SK-N-SH (cell line): ENCODE results near the gene TFE3. TPM values are rescaled to one million over a fixed set of nuclear protein-coding genes. Genes with fewer than 3 reads are reported as not detected.
A peak's percentile ranks its signal among the peaks of the same experiment; 100 is the strongest.

Experiments used
- CTCF ChIA-PET: fragments of 300-600, 350-600 bp; formaldehyde crosslinking; extraction: SDS; loops from one replicate; lab custom pipeline; 2021; lab: Yijun Ruan, JAX
- POLR2A ChIA-PET: fragments of 350-600 bp; sonication (Branson Sonifier 250); formaldehyde crosslinking; extraction: SDS; loops from one replicate; lab custom pipeline; 2020; ENCODE audit warnings: antibody characterized with exemption, inconsistent platforms; lab: Yijun Ruan, JAX
- DNase-seq: peaks from one replicate; pipeline ENCODE4 v3.0.0; 2012
- H2AFZ ChIP-seq: fragments of 200-600 bp; sonication (generic); 2 replicates; pipeline ENCODE4 v1.8.1; 2016; ENCODE audit warnings: antibody characterized with exemption, mild to moderate bottlenecking, low read depth
- H3F3A ChIP-seq: fragments of 200-600 bp; sonication (generic); replicated peaks from 2 replicates; pipeline ENCODE3; 2016; ENCODE audit warnings: antibody characterized with exemption, mild to moderate bottlenecking; ENCODE audit not compliant: insufficient read depth
- H3K27ac ChIP-seq, 2 experiments: fragments of 200-500 bp in 1 of 2; fragments of 200-600 bp in 1 of 2; sonication (Bioruptor generic) in 1 of 2; sonication (generic), shearing (Covaris generic) in 1 of 2; 2 replicates each; pipeline versions ENCODE4 v1.5.1 to v1.6.1; 2014 to 2016; ENCODE audit warnings: low read depth in 2 of 2, inconsistent platforms in 1 of 2, low read length in 1 of 2, mild to moderate bottlenecking in 1 of 2, mixed read lengths in 1 of 2
- H3K27me3 ChIP-seq: fragments of 200-600 bp; sonication (generic), shearing (Covaris generic); 2 replicates; pipeline ENCODE4 v1.6.1; 2016; ENCODE audit warnings: mixed run types; ENCODE audit not compliant: insufficient read depth
- H3K36me3 ChIP-seq, 2 experiments: fragments of 200-500 bp in 1 of 2; fragments of 200-600 bp in 1 of 2; sonication (Bioruptor generic) in 1 of 2; sonication (generic) in 1 of 2; replicated peaks in 1 of 2; 2 replicates each; pipeline versions ENCODE3 to v1.5.1; 2014 to 2016; ENCODE audit warnings: low read length in 1 of 2, mild to moderate bottlenecking in 1 of 2; ENCODE audit not compliant: insufficient read depth in 2 of 2, control insufficient read depth in 1 of 2
- H3K4me1 ChIP-seq, 2 experiments: fragments of 200-500 bp in 1 of 2; fragments of 200-600 bp in 1 of 2; sonication (Bioruptor generic) in 1 of 2; sonication (generic), shearing (Covaris generic) in 1 of 2; 2 replicates each; pipeline versions ENCODE4 v1.5.1 to v1.6.1; 2014 to 2016; ENCODE audit warnings: low read depth in 1 of 2, low read length in 1 of 2, mixed run types in 1 of 2; ENCODE audit not compliant: insufficient read depth in 2 of 2, control insufficient read depth in 1 of 2
- H3K4me2 ChIP-seq: fragments of 200-600 bp; sonication (generic), shearing (Covaris generic); 2 replicates; pipeline ENCODE4 v1.6.1; 2017; ENCODE audit warnings: mixed run types
- H3K4me3 ChIP-seq, 2 experiments: fragments of 200-500 bp in 1 of 2; fragments of 200-600 bp in 1 of 2; sonication (Bioruptor generic) in 1 of 2; sonication (generic), shearing (Covaris generic) in 1 of 2; 2 replicates each; pipeline versions ENCODE4 v1.5.1 to v1.8.1; 2014 to 2016; ENCODE audit warnings: low read depth in 2 of 2, inconsistent platforms in 1 of 2, low read length in 1 of 2, mild to moderate bottlenecking in 1 of 2, mixed read lengths in 1 of 2, moderate library complexity in 1 of 2
- H3K79me2 ChIP-seq: fragments of 200-600 bp; sonication (generic); 2 replicates; pipeline ENCODE4 v1.8.1; 2017; ENCODE audit warnings: mild to moderate bottlenecking; ENCODE audit not compliant: insufficient read depth
- H3K9ac ChIP-seq: fragments of 200-600 bp; sonication (generic); 2 replicates; pipeline ENCODE4 v1.6.1; 2017; ENCODE audit warnings: mixed run types
- H3K9me2 ChIP-seq: fragments of 200-600 bp; sonication (generic); 2 replicates; pipeline ENCODE4 v1.6.1; 2017; ENCODE audit warnings: mixed run types
- H3K9me3 ChIP-seq: fragments of 200-600 bp; sonication (generic); 2 replicates; pipeline ENCODE4 v1.6.1; 2017; ENCODE audit warnings: mixed run types, mild to moderate bottlenecking, moderate library complexity
- H4K20me1 ChIP-seq: fragments of 200-600 bp; sonication (generic); 2 replicates; pipeline ENCODE4 v1.6.1; 2017; ENCODE audit warnings: mild to moderate bottlenecking, mixed run types; ENCODE audit not compliant: insufficient read depth
- CHD2 ChIP-seq: fragments of 150-350 bp; IDR thresholded peaks from 2 replicates; pipeline ENCODE4 v1.6.1; 2018; ENCODE audit warnings: low read length; ENCODE audit not compliant: partially characterized antibody
- ELF1 ChIP-seq: IDR thresholded peaks from 2 replicates; pipeline ENCODE4 v1.4.0; 2012
- EP300 ChIP-seq, 2 experiments: IDR thresholded peaks; 2 replicates each; pipeline versions ENCODE4 v1.4.0 to v1.6.1; 2012; ENCODE audit warnings: borderline replicate concordance in 1 of 2, low read depth in 1 of 2, low read length in 1 of 2
- EZH2phosphoT487 ChIP-seq: fragments of 200-600 bp; sonication (generic); IDR thresholded peaks from 2 replicates; pipeline ENCODE4 v1.6.1; 2017; ENCODE audit warnings: low read depth, mixed run types, mild to moderate bottlenecking, antibody characterized with exemption, moderate library complexity, borderline replicate concordance
- FOSL2 ChIP-seq: IDR thresholded peaks from 2 replicates; pipeline ENCODE4 v1.4.0; 2012; ENCODE audit warnings: low read depth, mild to moderate bottlenecking, moderate library complexity, borderline replicate concordance
- FOXM1 ChIP-seq: IDR thresholded peaks from 2 replicates; pipeline ENCODE4 v1.4.0; 2012; ENCODE audit warnings: low read depth, mild to moderate bottlenecking
- GABPA ChIP-seq: IDR thresholded peaks from 2 replicates; pipeline ENCODE4 v1.4.0; 2012; ENCODE audit warnings: low read depth, mild to moderate bottlenecking
- JUND ChIP-seq: IDR thresholded peaks from 2 replicates; pipeline ENCODE4 v1.4.0; 2012
- MXI1 ChIP-seq: IDR thresholded peaks from 2 replicates; pipeline ENCODE4 v1.6.1; 2012; ENCODE audit warnings: mild to moderate bottlenecking, low read depth, low read length, improper control_type of control experiment
- NRF1 ChIP-seq: IDR thresholded peaks from 2 replicates; pipeline ENCODE4 v1.6.1; 2012; ENCODE audit warnings: low read depth, mild to moderate bottlenecking, low read length
- POLR2AphosphoS5 ChIP-seq: IDR thresholded peaks from 2 replicates; pipeline ENCODE4 v1.6.1; 2012; ENCODE audit warnings: low read depth, low read length
- RCOR1 ChIP-seq: fragments of 150-350 bp; IDR thresholded peaks from 2 replicates; pipeline ENCODE4 v1.6.1; 2017; ENCODE audit warnings: antibody characterized with exemption, low read length
- RFX5 ChIP-seq: IDR thresholded peaks from 2 replicates; pipeline ENCODE4 v1.6.1; 2012; ENCODE audit warnings: mild to moderate bottlenecking, improper control_type of control experiment, low read length
- RXRA ChIP-seq: IDR thresholded peaks from 2 replicates; pipeline ENCODE4 v1.4.0; 2012; ENCODE audit warnings: low read depth, mild to moderate bottlenecking, borderline replicate concordance
- TEAD4 ChIP-seq: IDR thresholded peaks from 2 replicates; pipeline ENCODE4 v1.4.0; 2012; ENCODE audit warnings: mild to moderate bottlenecking, borderline replicate concordance; ENCODE audit not compliant: insufficient read depth
- YY1 ChIP-seq: IDR thresholded peaks from 2 replicates; pipeline ENCODE4 v1.4.0; 2012; ENCODE audit warnings: low read depth, mild to moderate bottlenecking
- WGBS: methylation state at CpG from one replicate; pipeline ENCODE4 v1.1.6; 2017; ENCODE audit warnings: low lambda C conversion rate; 5-methylcytosine and 5-hydroxymethylcytosine counted together
- polyA plus RNA-seq, 3 experiments: library from polyadenylated mRNA; depleted of rRNA; stranded (reverse); fragments of >200 nt; gene quantifications; 2 replicates each; pipeline ENCODE4 v1.2.3, GENCODE V29; 2012
- TF ChIP-seq, protein P1 (sequence below): IDR thresholded peaks from 2 replicates; pipeline ENCODE4 v1.4.0; 2012; ENCODE audit warnings: low read depth, borderline replicate concordance
- TF ChIP-seq, protein P2 (sequence below): IDR thresholded peaks from 2 replicates; pipeline ENCODE4 v1.6.1; 2012; ENCODE audit warnings: mild to moderate bottlenecking, low read depth, low read length, moderate library complexity
- TF ChIP-seq, protein P3 (sequence below): IDR thresholded peaks from 2 replicates; pipeline ENCODE4; 2012
- TF ChIP-seq, protein P4 (sequence below): fragments of 150-350 bp; IDR thresholded peaks from 2 replicates; pipeline ENCODE4 v1.6.1; 2017; ENCODE audit warnings: antibody characterized with exemption, low read length, low read depth, borderline replicate concordance

TFE3 gene
- polyA plus RNA-seq, 1 of the 3 experiments (the other 2 are of a cell fraction): 14.0 TPM

DNA sequence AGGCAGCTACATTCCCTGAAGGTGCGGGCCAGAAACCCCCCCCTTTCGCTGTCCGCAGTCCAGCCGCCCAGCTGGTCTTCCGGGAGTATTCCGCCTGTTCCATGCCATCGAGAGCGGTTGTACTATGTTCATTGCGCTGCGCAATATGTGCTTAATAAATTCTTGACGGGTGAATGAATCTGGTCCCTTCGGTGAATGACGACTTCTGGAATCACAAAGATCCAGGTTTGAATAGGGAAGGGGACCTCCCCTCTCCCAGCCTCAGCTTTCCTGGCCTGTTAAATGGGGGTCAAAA lies 777 bp upstream of the TFE3 start:
- Histone ChIP-seq H3F3A (peaks cover 16% of the 10 kb centered on the region), H3K27me3 (peaks cover 25% of the 10 kb centered on the region; the same call in 1 of the 2 replicates), H3K27ac (peak overlapping the region in 1 of 2 experiments; percentile 28; a peak in 1 of 4 replicates), H3K4me2 (no peak overlapping the region), H3K4me1 (peaks cover 8 to 17% of the 10 kb centered on the region in 2 experiments; a peak in 3 of 4 replicates), H4K20me1 (no peaks in the 10 kb centered on the region), H3K9me3 (no peaks in the 10 kb centered on the region), H3K79me2 (peaks cover 41% of the 10 kb centered on the region), H3K9me2 (no peaks in the 10 kb centered on the region), H3K9ac (no peak overlapping the region), H3K36me3 (peaks cover 0 to 2% of the 10 kb centered on the region in 2 experiments), H3K4me3 (no peak overlapping the region), H2AFZ (peak overlapping the region; percentile 65; the same call in 1 of the 2 replicates)
- POLR2A ChIA-PET: no interaction called here
- DNase-seq: no peak
- 49% methylated on average over 12 of the region's 13 CpGs for WGBS
- CTCF ChIA-PET: interaction anchor here (0.7 to 2.2 kb wide), 6 partner anchors 15 to 412 kb away, joined by 3 to 5 read pairs (median 4); partner anchors contain the start of gene CCDC120
- no peak for TF ChIP-seq NRF1
- TF ChIP-seq, protein P1, sequence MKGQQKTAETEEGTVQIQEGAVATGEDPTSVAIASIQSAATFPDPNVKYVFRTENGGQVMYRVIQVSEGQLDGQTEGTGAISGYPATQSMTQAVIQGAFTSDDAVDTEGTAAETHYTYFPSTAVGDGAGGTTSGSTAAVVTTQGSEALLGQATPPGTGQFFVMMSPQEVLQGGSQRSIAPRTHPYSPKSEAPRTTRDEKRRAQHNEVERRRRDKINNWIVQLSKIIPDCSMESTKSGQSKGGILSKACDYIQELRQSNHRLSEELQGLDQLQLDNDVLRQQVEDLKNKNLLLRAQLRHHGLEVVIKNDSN: no peak
- TF ChIP-seq, protein P2, sequence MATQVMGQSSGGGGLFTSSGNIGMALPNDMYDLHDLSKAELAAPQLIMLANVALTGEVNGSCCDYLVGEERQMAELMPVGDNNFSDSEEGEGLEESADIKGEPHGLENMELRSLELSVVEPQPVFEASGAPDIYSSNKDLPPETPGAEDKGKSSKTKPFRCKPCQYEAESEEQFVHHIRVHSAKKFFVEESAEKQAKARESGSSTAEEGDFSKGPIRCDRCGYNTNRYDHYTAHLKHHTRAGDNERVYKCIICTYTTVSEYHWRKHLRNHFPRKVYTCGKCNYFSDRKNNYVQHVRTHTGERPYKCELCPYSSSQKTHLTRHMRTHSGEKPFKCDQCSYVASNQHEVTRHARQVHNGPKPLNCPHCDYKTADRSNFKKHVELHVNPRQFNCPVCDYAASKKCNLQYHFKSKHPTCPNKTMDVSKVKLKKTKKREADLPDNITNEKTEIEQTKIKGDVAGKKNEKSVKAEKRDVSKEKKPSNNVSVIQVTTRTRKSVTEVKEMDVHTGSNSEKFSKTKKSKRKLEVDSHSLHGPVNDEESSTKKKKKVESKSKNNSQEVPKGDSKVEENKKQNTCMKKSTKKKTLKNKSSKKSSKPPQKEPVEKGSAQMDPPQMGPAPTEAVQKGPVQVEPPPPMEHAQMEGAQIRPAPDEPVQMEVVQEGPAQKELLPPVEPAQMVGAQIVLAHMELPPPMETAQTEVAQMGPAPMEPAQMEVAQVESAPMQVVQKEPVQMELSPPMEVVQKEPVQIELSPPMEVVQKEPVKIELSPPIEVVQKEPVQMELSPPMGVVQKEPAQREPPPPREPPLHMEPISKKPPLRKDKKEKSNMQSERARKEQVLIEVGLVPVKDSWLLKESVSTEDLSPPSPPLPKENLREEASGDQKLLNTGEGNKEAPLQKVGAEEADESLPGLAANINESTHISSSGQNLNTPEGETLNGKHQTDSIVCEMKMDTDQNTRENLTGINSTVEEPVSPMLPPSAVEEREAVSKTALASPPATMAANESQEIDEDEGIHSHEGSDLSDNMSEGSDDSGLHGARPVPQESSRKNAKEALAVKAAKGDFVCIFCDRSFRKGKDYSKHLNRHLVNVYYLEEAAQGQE: no peak
- no peak for TF ChIP-seq EZH2phosphoT487
- TF ChIP-seq, protein P3, sequence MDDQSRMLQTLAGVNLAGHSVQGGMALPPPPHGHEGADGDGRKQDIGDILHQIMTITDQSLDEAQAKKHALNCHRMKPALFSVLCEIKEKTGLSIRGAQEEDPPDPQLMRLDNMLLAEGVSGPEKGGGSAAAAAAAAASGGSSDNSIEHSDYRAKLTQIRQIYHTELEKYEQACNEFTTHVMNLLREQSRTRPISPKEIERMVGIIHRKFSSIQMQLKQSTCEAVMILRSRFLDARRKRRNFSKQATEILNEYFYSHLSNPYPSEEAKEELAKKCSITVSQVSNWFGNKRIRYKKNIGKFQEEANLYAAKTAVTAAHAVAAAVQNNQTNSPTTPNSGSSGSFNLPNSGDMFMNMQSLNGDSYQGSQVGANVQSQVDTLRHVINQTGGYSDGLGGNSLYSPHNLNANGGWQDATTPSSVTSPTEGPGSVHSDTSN: no peak
- TF ChIP-seq FOXM1: no peak
- TF ChIP-seq, protein P4, sequence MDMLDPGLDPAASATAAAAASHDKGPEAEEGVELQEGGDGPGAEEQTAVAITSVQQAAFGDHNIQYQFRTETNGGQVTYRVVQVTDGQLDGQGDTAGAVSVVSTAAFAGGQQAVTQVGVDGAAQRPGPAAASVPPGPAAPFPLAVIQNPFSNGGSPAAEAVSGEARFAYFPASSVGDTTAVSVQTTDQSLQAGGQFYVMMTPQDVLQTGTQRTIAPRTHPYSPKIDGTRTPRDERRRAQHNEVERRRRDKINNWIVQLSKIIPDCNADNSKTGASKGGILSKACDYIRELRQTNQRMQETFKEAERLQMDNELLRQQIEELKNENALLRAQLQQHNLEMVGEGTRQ: no peak
- no peak for TF ChIP-seq RXRA
- TF ChIP-seq JUND: no peak
- TF ChIP-seq CHD2: no peak
- TF ChIP-seq FOSL2: no peak
- no peak for TF ChIP-seq TEAD4
- no peak for TF ChIP-seq RFX5
- no peak for TF ChIP-seq ELF1
- no peak for TF ChIP-seq POLR2AphosphoS5
- no peak for TF ChIP-seq YY1
- TF ChIP-seq GABPA: no peak
- no peak for TF ChIP-seq RCOR1
- no peak for TF ChIP-seq EP300 (IDR thresholded peaks at IDR 0.05; ENCODE audit: borderline replicate concordance in 1 of 2, low read depth in 1 of 2, low read length in 1 of 2)
- TF ChIP-seq MXI1: no peak
- TF ChIP-seq, all 33 proteins: peak for 0
